IMR-90 (cell line): ENCODE measurements around the gene ZBTB1. TPM values are rescaled to one million over a fixed set of nuclear protein-coding genes. Genes with fewer than 3 reads are reported as not detected.

Source experiments
- ATAC-seq: fragments of 200-7000 bp; cut with Tn5 transposase; 2 replicates; pipeline ENCODE4 v1.9.1; 2020; ENCODE audit warnings: low read depth, mild to moderate bottlenecking, moderate library complexity
- BruUV-seq: library from RNA; stranded (reverse); fragments of 400-500 nt; replicated peaks from 2 replicates; lab custom pipeline; 2021; lab: Mats Ljungman, UMichigan
- CTCF ChIA-PET: fragments of 300-600 bp; formaldehyde crosslinking; extraction: SDS; loops from one replicate; lab custom pipeline; 2021; ENCODE audit warnings: antibody characterized with exemption; lab: Yijun Ruan, JAX
- POLR2A ChIA-PET: fragments of 300-600 bp; sonication (Branson Sonifier 250); formaldehyde crosslinking; loops from one replicate; lab custom pipeline; 2022; ENCODE audit warnings: antibody characterized with exemption; ENCODE audit not compliant: unreplicated experiment; lab: Charles Lee
- DNase-seq: peaks from one replicate; pipeline ENCODE4 v3.0.0; 2013
- H2AFZ ChIP-seq: replicated peaks from 2 replicates; pipeline ENCODE3; 2013; ENCODE audit warnings: low read length, mild to moderate bottlenecking; ENCODE audit not compliant: poor library complexity
- H2AK5ac ChIP-seq: 2 replicates; pipeline ENCODE4 v1.6.1; 2013; ENCODE audit warnings: low read depth, low read length, inconsistent platforms
- H2AK9ac ChIP-seq: replicated peaks from 2 replicates; pipeline ENCODE3; 2013; ENCODE audit warnings: mild to moderate bottlenecking, low read depth, low read length, moderate library complexity; ENCODE audit not compliant: poor library complexity
- H2BK120ac ChIP-seq: 2 replicates; pipeline ENCODE4 v1.6.1; 2013; ENCODE audit warnings: low read depth, low read length, inconsistent platforms
- H2BK15ac ChIP-seq: 3 replicates; pipeline ENCODE4 v1.6.1; 2013; ENCODE audit warnings: low read depth, low read length, inconsistent platforms
- H2BK20ac ChIP-seq: 2 replicates; pipeline ENCODE4 v1.6.1; 2013; ENCODE audit warnings: low read depth, mild to moderate bottlenecking, inconsistent platforms, low read length, moderate library complexity
- H2BK5ac ChIP-seq: 2 replicates; pipeline ENCODE4 v1.6.1; 2013; ENCODE audit warnings: mild to moderate bottlenecking, low read depth, low read length, inconsistent platforms; ENCODE audit not compliant: poor library complexity, severe bottlenecking
- H3K14ac ChIP-seq: replicated peaks from 2 replicates; pipeline ENCODE4 v1.6.1; 2013; ENCODE audit warnings: low read depth, low read length, inconsistent platforms
- H3K18ac ChIP-seq: 2 replicates; pipeline ENCODE4 v1.6.1; 2013; ENCODE audit warnings: low read depth, low read length, control low read depth
- H3K23ac ChIP-seq: 2 replicates; pipeline ENCODE4 v1.6.1; 2013; ENCODE audit warnings: low read depth, low read length, inconsistent platforms
- H3K27ac ChIP-seq: 2 replicates; pipeline ENCODE4 v1.5.1; 2013; ENCODE audit warnings: mild to moderate bottlenecking, control low read depth, low read length; ENCODE audit not compliant: insufficient read depth
- H3K27me3 ChIP-seq: 2 replicates; pipeline ENCODE4 v1.6.1; 2013; ENCODE audit warnings: low read length; ENCODE audit not compliant: control insufficient read depth, insufficient read depth
- H3K36me3 ChIP-seq: 2 replicates; pipeline ENCODE4 v1.6.1; 2013; ENCODE audit warnings: low read length, mixed read lengths; ENCODE audit not compliant: control insufficient read depth, insufficient read depth
- H3K4ac ChIP-seq: 2 replicates; pipeline ENCODE4 v1.6.1; 2013; ENCODE audit warnings: low read depth, low read length, inconsistent platforms
- H3K4me1 ChIP-seq: 2 replicates; pipeline ENCODE4 v1.6.1; 2013; ENCODE audit warnings: low read length, mixed read lengths; ENCODE audit not compliant: control insufficient read depth, insufficient read depth
- H3K4me2 ChIP-seq: 2 replicates; pipeline ENCODE4 v1.6.1; 2013; ENCODE audit warnings: low read depth, mild to moderate bottlenecking, control low read depth, low read length, moderate library complexity
- H3K4me3 ChIP-seq: 2 replicates; pipeline ENCODE4 v1.5.1; 2013; ENCODE audit warnings: low read depth, mild to moderate bottlenecking, control low read depth, low read length, moderate library complexity; ENCODE audit not compliant: insufficient read depth
- H3K56ac ChIP-seq: 2 replicates; pipeline ENCODE4 v1.6.1; 2013; ENCODE audit warnings: low read length, inconsistent platforms; ENCODE audit not compliant: insufficient read depth; ENCODE audit errors: extremely low read depth
- H3K79me1 ChIP-seq, 2 experiments: 2 replicates each; pipeline ENCODE4 v1.6.1; 2013; ENCODE audit warnings: low read length in 2 of 2, inconsistent platforms in 1 of 2, low read depth in 1 of 2
- H3K9ac ChIP-seq: 2 replicates; pipeline ENCODE4 v1.6.1; 2013; ENCODE audit warnings: low read depth, low read length, control low read depth
- H3K9me1 ChIP-seq: 2 replicates; pipeline ENCODE4 v1.6.1; 2013; ENCODE audit warnings: low read length, inconsistent platforms; ENCODE audit not compliant: insufficient read depth
- H3K9me3 ChIP-seq: 2 replicates; pipeline ENCODE4 v1.6.1; 2013; ENCODE audit warnings: low read length; ENCODE audit not compliant: control insufficient read depth, insufficient read depth
- H4K20me1 ChIP-seq: 2 replicates; pipeline ENCODE4 v1.6.1; 2013; ENCODE audit warnings: low read length, inconsistent platforms; ENCODE audit not compliant: insufficient read depth
- H4K5ac ChIP-seq: 2 replicates; pipeline ENCODE4 v1.6.1; 2013; ENCODE audit warnings: mild to moderate bottlenecking, low read depth, low read length, control low read depth
- H4K8ac ChIP-seq, 2 experiments: 2 replicates each; pipeline ENCODE4 v1.6.1; 2013; ENCODE audit warnings: low read depth in 2 of 2, low read length in 2 of 2, control low read depth in 1 of 2, inconsistent platforms in 1 of 2
- H4K91ac ChIP-seq: 2 replicates; pipeline ENCODE4 v1.6.1; 2013; ENCODE audit warnings: low read depth, low read length, inconsistent platforms; ENCODE audit not compliant: insufficient read depth
- CEBPB ChIP-seq: IDR thresholded peaks from 2 replicates; pipeline ENCODE4 v1.6.1; 2012; ENCODE audit warnings: low read depth, low read length, improper control_type of control experiment
- CHD1 ChIP-seq: IDR thresholded peaks from 2 replicates; pipeline ENCODE4 v1.6.1; 2012; ENCODE audit warnings: low read depth, low read length, improper control_type of control experiment
- CTCF ChIP-seq: conservative IDR thresholded peaks from 2 replicates; pipeline ENCODE4 v1.5.1; 2012; ENCODE audit warnings: mild to moderate bottlenecking, low read depth, low read length, improper control_type of control experiment
- FOS ChIP-seq: fragments of 150-350 bp; IDR thresholded peaks from 2 replicates; pipeline ENCODE4 v1.6.1; 2016; ENCODE audit warnings: low read depth, low read length
- POLR2A ChIP-seq: IDR thresholded peaks from 2 replicates; pipeline ENCODE4 v1.6.1; 2012; ENCODE audit warnings: mild to moderate bottlenecking, low read depth, low read length
- RAD21 ChIP-seq: IDR thresholded peaks from 2 replicates; pipeline ENCODE4 v1.6.1; 2012; ENCODE audit warnings: low read length, improper control_type of control experiment
- RCOR1 ChIP-seq: IDR thresholded peaks from 2 replicates; pipeline ENCODE4 v1.6.1; 2012; ENCODE audit warnings: mild to moderate bottlenecking, low read length, improper control_type of control experiment; ENCODE audit not compliant: insufficient replicate concordance
- WGBS, 2 experiments: methylation state at CpG; one replicate each; pipeline versions ENCODE4 v1.1.5 to v1.1.7; 2013; ENCODE audit warnings: missing lambda C conversion rate in 2 of 2; ENCODE audit not compliant: insufficient read length in 1 of 2; ENCODE audit errors: extremely low coverage in 2 of 2; 5-methylcytosine and 5-hydroxymethylcytosine counted together
- dilution Hi-C: fragments of 300-500 bp; cut with HindIII; formaldehyde crosslinking; loops from one replicate; pipeline ENCODE4 v1.14.3; 2018; ENCODE audit warnings: low sequenced_read_pairs; ENCODE audit not compliant: unreplicated experiment
- in situ Hi-C: fragments of 300-500 bp; cut with MboI; formaldehyde crosslinking; loops from 3 replicates; pipeline ENCODE4 v1.14.3; 2019; ENCODE audit warnings: low sequenced_read_pairs, inconsistent platforms, mixed read lengths
- intact Hi-C: fragments of 100-400 bp; cut with micrococcal nuclease; formaldehyde crosslinking; loops from 2 replicates; pipeline ENCODE4 v1.10.0; 2022
- polyA plus RNA-seq, 3 experiments: library from polyadenylated mRNA; depleted of rRNA; stranded (reverse); fragments of >200 nt; gene quantifications; 2 replicates each; pipeline ENCODE4 v1.2.3, GENCODE V29; 2012; ENCODE audit warnings: low replicate concordance in 1 of 3
- total RNA-seq: library from RNA; depleted of rRNA; stranded (reverse); fragments of >200 nt; gene quantifications from 2 replicates; pipeline ENCODE4 v1.2.3, GENCODE V29; 2012

ZBTB1 gene
- total and polyA plus RNA-seq, 2 of the 4 experiments (the other 2 are of a cell fraction): 19.0 to 37.3 TPM

GRCh38 chr14:64465831-64466554 lies 38.6 kb upstream of the ZBTB1 start:
- no peak overlapping the region for H2BK15ac ChIP-seq
- no peak overlapping the region for H3K18ac ChIP-seq
- H3K4me1 ChIP-seq: no peaks in the 10 kb centered on the region; the same call in 1 of the 2 replicates
- H3K14ac ChIP-seq: no peak overlapping the region; the same call in 1 of the 2 replicates
- peak; percentile 70 for ATAC-seq
- H2AFZ ChIP-seq: peak overlapping the region; percentile 72
- CTCF ChIA-PET: interaction anchor here (0.6 to 1.8 kb wide), 4 partner anchors 11 to 122 kb away, joined by 3 to 6 read pairs (median 5); no protein-coding TSS in a partner anchor
- H2AK5ac ChIP-seq: no peak overlapping the region
- H2BK20ac ChIP-seq: no peak overlapping the region
- peak overlapping the region; percentile 34; the same call in 1 of the 2 replicates for H3K9ac ChIP-seq
- no peak overlapping the region; a peak in 1 of 4 replicates for H4K8ac ChIP-seq
- no peaks in the 10 kb centered on the region for H3K79me1 ChIP-seq
- H4K20me1 ChIP-seq: no peaks in the 10 kb centered on the region
- no peaks in the 10 kb centered on the region for H3K36me3 ChIP-seq
- intact Hi-C loops (no loop called here), in situ Hi-C loops (no loop called here), dilution Hi-C loops (no loop called here)
- peak overlapping the region; percentile 50 for H3K23ac ChIP-seq
- H3K4me3 ChIP-seq: peak overlapping the region; percentile 70
- no peak overlapping the region for H3K56ac ChIP-seq
- no peak overlapping the region for H4K91ac ChIP-seq
- no peak overlapping the region for H2BK120ac ChIP-seq
- 4% methylated on average over 4 of the region's 15 CpGs; no CpG with 5 or more reads in 1 of the 2 experiments for WGBS, 2 experiments
- no peaks in the 10 kb centered on the region for H3K9me1 ChIP-seq
- DNase-seq: peak; percentile 61
- peak overlapping the region; percentile 5; the same call in 1 of the 2 replicates for H3K27ac ChIP-seq
- no TSS peak for BruUV-seq
- no peaks in the 10 kb centered on the region for H3K27me3 ChIP-seq
- no peak overlapping the region for H2BK5ac ChIP-seq
- POLR2A ChIA-PET: interaction anchor here (0.5 kb wide), 1 partner anchor 362 kb away, joined by 4 read pairs; no protein-coding TSS in a partner anchor
- H3K9me3 ChIP-seq: no peaks in the 10 kb centered on the region
- TF ChIP-seq CEBPB (peak; percentile 67), POLR2A (no peak), RAD21 (peak; percentile 26), FOS (no peak), CHD1 (no peak), CTCF (peak; percentile 40), RCOR1 (no peak)
- peak overlapping the region; percentile 83 for H3K4me2 ChIP-seq
- H2AK9ac ChIP-seq: no peak overlapping the region
- H4K5ac ChIP-seq: no peak overlapping the region
- no peak overlapping the region for H3K4ac ChIP-seq
